Effector CD4-positive, alpha-beta T cell (primary cell): ENCODE measurements around the gene DOP1B.
"Not testable (repeated sequence)": the region's sequence is repeated elsewhere in the genome, so short reads cannot be mapped to it uniquely, and the experiment has no call there.

Experiments
- DNase-seq: peaks from one replicate; pipeline ENCODE4 v3.0.0-alpha.2; 2020

The DOP1B gene

GRCh38 chr21:36174780-36175179 lies 18.2 kb downstream of the DOP1B start:
- DNase-seq: no peak

- DNase-seq: no peak
Measured at GRCh38 chr21:36175771-36176565, 19.3 kb downstream of the DOP1B start.

GRCh38 chr21:36178349-36178748 lies 21.7 kb downstream of the DOP1B start:
- DNase-seq: no peak

- DNase-seq: no peak
Measured at GRCh38 chr21:36179145-36179544, 22.5 kb downstream of the DOP1B start.

GRCh38 chr21:36180963-36181362 lies 24.3 kb downstream of the DOP1B start:
- no peak for DNase-seq

GRCh38 chr21:36183144-36183795 lies 26.6 kb downstream of the DOP1B start:
- DNase-seq: no peak

- no peak for DNase-seq
Measured at GRCh38 chr21:36184545-36184944, 27.9 kb downstream of the DOP1B start.

- no peak for DNase-seq
Measured at GRCh38 chr21:36185523-36185922, 28.9 kb downstream of the DOP1B start.

- DNase-seq: no peak
Measured at GRCh38 chr21:36186081-36186480, 29.5 kb downstream of the DOP1B start.

GRCh38 chr21:36186506-36187399 lies 30.1 kb downstream of the DOP1B start:
- no peak for DNase-seq

- DNase-seq: no peak
Measured at GRCh38 chr21:36188081-36188681, 31.6 kb downstream of the DOP1B start.

GRCh38 chr21:36188937-36189336 lies 32.3 kb downstream of the DOP1B start:
- DNase-seq: no peak

- no peak for DNase-seq
Measured at GRCh38 chr21:36190736-36191135, 34.1 kb downstream of the DOP1B start.

- no peak for DNase-seq
Measured at GRCh38 chr21:36193200-36193599, 36.6 kb downstream of the DOP1B start.

GRCh38 chr21:36194024-36194423 lies 37.4 kb downstream of the DOP1B start:
- DNase-seq: no peak

- no peak for DNase-seq
Measured at GRCh38 chr21:36195613-36196012, 39.0 kb downstream of the DOP1B start.

GRCh38 chr21:36199021-36199420 lies 42.4 kb downstream of the DOP1B start:
- DNase-seq: no peak

GRCh38 chr21:36199575-36199974 lies 43.0 kb downstream of the DOP1B start:
- not testable (repeated sequence) for DNase-seq

- DNase-seq: no peak
Measured at GRCh38 chr21:36200081-36200561, 43.5 kb downstream of the DOP1B start.

- DNase-seq: no peak
Measured at GRCh38 chr21:36202726-36203602, 46.3 kb downstream of the DOP1B start.

- DNase-seq: no peak
Measured at GRCh38 chr21:36203603-36203889, 46.9 kb downstream of the DOP1B start.

- DNase-seq: no peak
Measured at GRCh38 chr21:36204980-36205379, 48.4 kb downstream of the DOP1B start.
